Neural cell (in vitro differentiated cells): ENCODE measurements around the gene TRAPPC10.
"Not testable (repeated sequence)": the region's sequence is repeated elsewhere in the genome, so short reads cannot be mapped to it uniquely, and the experiment has no call there.

Source experiments
- EZH2 ChIP-seq: fragments of 200-600, 300-800 bp; shearing (Covaris generic), sonication (generic); IDR thresholded peaks from 2 replicates; pipeline ENCODE4 v1.6.1; 2014; ENCODE audit warnings: antibody characterized with exemption, low read length, borderline replicate concordance, mild to moderate bottlenecking; ENCODE audit not compliant: insufficient read depth, poor library complexity, severe bottlenecking
- MXI1 ChIP-seq: fragments of 450-650 bp; conservative IDR thresholded peaks from 2 replicates; pipeline ENCODE4 v1.6.1; 2014; ENCODE audit warnings: antibody characterized with exemption, mild to moderate bottlenecking; ENCODE audit not compliant: poor library complexity, severe bottlenecking
- POLR2AphosphoS5 ChIP-seq: IDR thresholded peaks from 2 replicates; pipeline ENCODE4 v1.6.1; 2012
- TF ChIP-seq, protein P1 (sequence below): fragments of 450-650 bp; IDR thresholded peaks from 2 replicates; pipeline ENCODE4 v1.5.1; 2014; ENCODE audit warnings: antibody characterized with exemption, mild to moderate bottlenecking, moderate library complexity; ENCODE audit not compliant: poor library complexity, severe bottlenecking

DNA sequence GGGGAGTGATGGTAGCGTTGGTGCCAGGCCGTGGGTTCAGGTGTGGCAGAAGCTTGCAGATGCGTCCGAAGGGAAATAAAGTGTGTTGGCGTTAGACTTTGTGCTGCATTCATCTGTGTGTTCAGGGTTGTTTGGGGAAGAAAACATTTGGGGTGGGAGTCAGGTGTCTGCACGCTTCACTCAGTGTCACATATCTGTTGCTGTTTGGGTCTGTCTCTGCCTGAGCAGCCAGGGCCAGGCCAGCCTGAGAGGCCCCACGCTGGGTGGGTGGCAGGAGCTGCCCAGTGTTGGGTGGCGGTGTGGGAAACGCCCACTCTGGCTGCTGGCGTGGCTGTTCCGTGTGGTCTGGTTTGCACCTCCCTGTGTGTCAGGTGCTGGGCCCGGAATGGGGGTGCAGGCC, 133.5 kb downstream of the TRAPPC10 start:
- TF ChIP-seq, protein P1, sequence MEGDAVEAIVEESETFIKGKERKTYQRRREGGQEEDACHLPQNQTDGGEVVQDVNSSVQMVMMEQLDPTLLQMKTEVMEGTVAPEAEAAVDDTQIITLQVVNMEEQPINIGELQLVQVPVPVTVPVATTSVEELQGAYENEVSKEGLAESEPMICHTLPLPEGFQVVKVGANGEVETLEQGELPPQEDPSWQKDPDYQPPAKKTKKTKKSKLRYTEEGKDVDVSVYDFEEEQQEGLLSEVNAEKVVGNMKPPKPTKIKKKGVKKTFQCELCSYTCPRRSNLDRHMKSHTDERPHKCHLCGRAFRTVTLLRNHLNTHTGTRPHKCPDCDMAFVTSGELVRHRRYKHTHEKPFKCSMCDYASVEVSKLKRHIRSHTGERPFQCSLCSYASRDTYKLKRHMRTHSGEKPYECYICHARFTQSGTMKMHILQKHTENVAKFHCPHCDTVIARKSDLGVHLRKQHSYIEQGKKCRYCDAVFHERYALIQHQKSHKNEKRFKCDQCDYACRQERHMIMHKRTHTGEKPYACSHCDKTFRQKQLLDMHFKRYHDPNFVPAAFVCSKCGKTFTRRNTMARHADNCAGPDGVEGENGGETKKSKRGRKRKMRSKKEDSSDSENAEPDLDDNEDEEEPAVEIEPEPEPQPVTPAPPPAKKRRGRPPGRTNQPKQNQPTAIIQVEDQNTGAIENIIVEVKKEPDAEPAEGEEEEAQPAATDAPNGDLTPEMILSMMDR = not testable (repeated sequence)
- TF ChIP-seq POLR2AphosphoS5, EZH2, MXI1: not testable (repeated sequence)
